OCI-LY3 (cell line): Measurements from ENCODE around the gene LRBA.

Experiments used
- H2AFZ ChIP-seq: fragments of 200-600, 300-600 bp; shearing (Covaris generic); 2 replicates; pipeline ENCODE4 v1.6.0; 2014; ENCODE audit warnings: antibody characterized with exemption, low read depth, low read length
- H3K27ac ChIP-seq: fragments of 200-600, 300-600 bp; sonication (generic); 2 replicates; pipeline ENCODE4 v1.5.1; 2014; ENCODE audit warnings: mild to moderate bottlenecking, low read length, moderate library complexity, mixed read lengths
- H3K27me3 ChIP-seq: fragments of 200-600, 300-600 bp; sonication (generic); 2 replicates; pipeline ENCODE4 v1.6.1; 2014; ENCODE audit warnings: low read depth, low read length, mixed read lengths
- H3K36me3 ChIP-seq: fragments of 200-600, 300-600 bp; sonication (generic); replicated peaks from 2 replicates; pipeline ENCODE3; 2014; ENCODE audit warnings: low read depth, low read length, mixed read lengths
- H3K4me1 ChIP-seq: fragments of 300-600, 200-600 bp; sonication (generic); 2 replicates; pipeline ENCODE4 v1.6.1; 2014; ENCODE audit warnings: low read length, mixed read lengths
- H3K4me2 ChIP-seq: fragments of 200-600, 300-600 bp; sonication (generic); 2 replicates; pipeline ENCODE4 v1.6.1; 2014; ENCODE audit warnings: low read length, mixed read lengths
- H3K4me3 ChIP-seq: fragments of 300-600, 200-600 bp; sonication (generic); 2 replicates; pipeline ENCODE4 v1.5.1; 2014; ENCODE audit warnings: antibody characterized with exemption, mild to moderate bottlenecking, low read length, moderate library complexity
- H3K79me2 ChIP-seq: fragments of 300-600, 200-600 bp; shearing (Covaris generic); 2 replicates; pipeline ENCODE4 v1.6.1; 2014; ENCODE audit warnings: mild to moderate bottlenecking, low read length, mixed read lengths
- H3K9ac ChIP-seq: fragments of 300-600, 200-600 bp; shearing (Covaris generic); 2 replicates; pipeline ENCODE4 v1.6.0; 2014; ENCODE audit warnings: mild to moderate bottlenecking, low read length, moderate library complexity
- H3K9me3 ChIP-seq: fragments of 200-600, 300-600 bp; shearing (Covaris generic); 2 replicates; pipeline ENCODE4 v1.6.1; 2014; ENCODE audit warnings: low read length, mixed read lengths; ENCODE audit not compliant: insufficient read depth
- H4K20me1 ChIP-seq: fragments of 200-600, 300-600 bp; sonication (generic); 2 replicates; pipeline ENCODE4 v1.6.1; 2016; ENCODE audit warnings: low read length, mixed read lengths; ENCODE audit not compliant: insufficient read depth
- CTCF ChIP-seq: fragments of 200-600, 300-600 bp; sonication (generic); IDR thresholded peaks from 2 replicates; pipeline ENCODE4 v1.5.1; 2014; ENCODE audit warnings: antibody characterized with exemption, low read length, low read depth
- EZH2phosphoT487 ChIP-seq: fragments of 200-600 bp; shearing (Covaris generic); IDR thresholded peaks from 2 replicates; pipeline ENCODE4 v1.6.1; 2018; ENCODE audit warnings: antibody characterized with exemption, mixed run types, low read depth

LRBA gene

GRCh38 chr4:150817017-150817416 lies 198.1 kb downstream of the LRBA start:
- Histone ChIP-seq H3K4me3 (no peak overlapping the region), H3K79me2 (no peaks in the 10 kb centered on the region), H3K9me3 (no peaks in the 10 kb centered on the region), H2AFZ (no peak overlapping the region), H3K27me3 (no peaks in the 10 kb centered on the region), H3K4me2 (no peak overlapping the region), H3K27ac (no peak overlapping the region), H4K20me1 (no peaks in the 10 kb centered on the region), H3K36me3 (peaks cover 3% of the 10 kb centered on the region), H3K9ac (no peak overlapping the region), H3K4me1 (no peaks in the 10 kb centered on the region)
- TF ChIP-seq CTCF (no peak), EZH2phosphoT487 (no peak)

GRCh38 chr4:150816491-150816890 lies 198.6 kb downstream of the LRBA start:
- Histone ChIP-seq H3K27ac (no peak overlapping the region), H3K36me3 (peaks cover 3% of the 10 kb centered on the region), H3K4me3 (no peak overlapping the region), H3K9ac (no peak overlapping the region), H4K20me1 (no peaks in the 10 kb centered on the region), H3K4me2 (no peak overlapping the region), H3K79me2 (no peaks in the 10 kb centered on the region), H3K9me3 (no peaks in the 10 kb centered on the region), H3K4me1 (no peaks in the 10 kb centered on the region), H2AFZ (no peak overlapping the region), H3K27me3 (no peaks in the 10 kb centered on the region)
- TF ChIP-seq EZH2phosphoT487: no peak
- no peak for TF ChIP-seq CTCF

- TF ChIP-seq CTCF (peak; percentile 64), EZH2phosphoT487 (no peak)
- no peaks in the 10 kb centered on the region for H3K27me3 ChIP-seq
- H4K20me1 ChIP-seq: no peaks in the 10 kb centered on the region
- no peak overlapping the region for H3K9ac ChIP-seq
- no peak overlapping the region for H3K4me3 ChIP-seq
- H3K4me1 ChIP-seq: no peaks in the 10 kb centered on the region
- no peaks in the 10 kb centered on the region for H3K9me3 ChIP-seq
- H2AFZ ChIP-seq: no peak overlapping the region
- no peak overlapping the region for H3K27ac ChIP-seq
- no peak overlapping the region for H3K4me2 ChIP-seq
- no peaks in the 10 kb centered on the region for H3K79me2 ChIP-seq
- H3K36me3 ChIP-seq: peaks cover 3% of the 10 kb centered on the region
These were observed 200.2 kb downstream of the LRBA start for GRCh38 chr4:150814873-150815272.

- Histone ChIP-seq H2AFZ (no peak overlapping the region), H3K27ac (no peak overlapping the region), H3K9ac (no peak overlapping the region), H3K9me3 (no peaks in the 10 kb centered on the region), H3K4me3 (no peak overlapping the region), H3K27me3 (no peaks in the 10 kb centered on the region), H3K79me2 (no peaks in the 10 kb centered on the region), H3K4me2 (no peak overlapping the region), H4K20me1 (no peaks in the 10 kb centered on the region), H3K4me1 (no peaks in the 10 kb centered on the region), H3K36me3 (no peaks in the 10 kb centered on the region)
- TF ChIP-seq EZH2phosphoT487 (no peak), CTCF (no peak)
These were observed 209.7 kb downstream of the LRBA start for GRCh38 chr4:150805183-150806025.
